Parathyroid adenoma (tissue), 2 donors: ENCODE data around the gene PCDHGA4.
A peak's percentile ranks its signal among the peaks of the same experiment; 100 is the strongest.
"Not testable (repeated sequence)": the region's sequence is repeated elsewhere in the genome, so short reads cannot be mapped to it uniquely, and the experiment has no call there.

Source experiments
- H2AFZ ChIP-seq: fragments of 300-600 bp; sonication (generic); one replicate; pipeline ENCODE4 v1.7.0; 2017; ENCODE audit warnings: antibody characterized with exemption, mild to moderate bottlenecking
- H3K27ac ChIP-seq: fragments of 300-600 bp; sonication (generic); one replicate; pipeline ENCODE4 v1.7.0; 2017
- H3K27me3 ChIP-seq: fragments of 300-600 bp; sonication (generic); one replicate; pipeline ENCODE4 v1.7.0; 2017; ENCODE audit warnings: low read length; ENCODE audit not compliant: control insufficient read depth, insufficient read depth
- H3K36me3 ChIP-seq: fragments of 300-600 bp; sonication (generic); one replicate; pipeline ENCODE4 v1.7.0; 2017; ENCODE audit warnings: low read length; ENCODE audit not compliant: control insufficient read depth, insufficient read depth
- H3K4me1 ChIP-seq: fragments of 300-600 bp; sonication (generic); one replicate; pipeline ENCODE4 v1.7.0; 2017; ENCODE audit warnings: control low read depth
- H3K4me2 ChIP-seq: fragments of 300-600 bp; sonication (generic); one replicate; pipeline ENCODE4 v1.7.0; 2017; ENCODE audit warnings: low read length
- H3K4me3 ChIP-seq: fragments of 300-600 bp; sonication (generic); one replicate; pipeline ENCODE4 v1.7.0; 2017; ENCODE audit warnings: low read depth, low read length
- H3K79me2 ChIP-seq: fragments of 300-600 bp; sonication (generic); one replicate; pipeline ENCODE4 v1.7.0; 2017; ENCODE audit warnings: control low read depth
- H3K9ac ChIP-seq: fragments of 300-600 bp; sonication (generic); one replicate; pipeline ENCODE4 v1.7.0; 2017; ENCODE audit warnings: mild to moderate bottlenecking
- H3K9me3 ChIP-seq: fragments of 300-600 bp; sonication (generic); one replicate; pipeline ENCODE4 v1.7.0; 2017; ENCODE audit warnings: low read length; ENCODE audit not compliant: control insufficient read depth
- CTCF ChIP-seq: fragments of 300-600 bp; sonication (generic); IDR thresholded peaks from one replicate; pipeline ENCODE4 v1.7.0; 2017; ENCODE audit warnings: antibody characterized with exemption, mild to moderate bottlenecking
- donor health status: primary hyperparathyroidism.

The PCDHGA4 gene

GRCh38 chr5:141354900-141355469, at the start of gene PCDHGA4:
TSS of gene PCDHGA4 (plus strand) at chr5:141355021. CDS start at chr5:141355108, 87 bp downstream.
- no peaks in the 10 kb centered on the region for H3K27me3 ChIP-seq
- no peak within 1 kb of the TSS for H3K4me2 ChIP-seq
- H3K9me3 ChIP-seq: peaks cover 5% of the 10 kb centered on the region
- no peak for TF ChIP-seq CTCF
- peak within 1 kb of the TSS; percentile 32 for H3K4me3 ChIP-seq
- H3K4me1 ChIP-seq: no peaks in the 10 kb centered on the region
- H3K9ac ChIP-seq: no peak within 1 kb of the TSS
- H3K27ac ChIP-seq: no peak within 1 kb of the TSS
- no peaks in the 10 kb centered on the region for H3K79me2 ChIP-seq
- peaks cover 5% of the 10 kb centered on the region for H3K36me3 ChIP-seq
- H2AFZ ChIP-seq: no peak within 1 kb of the TSS

- Histone ChIP-seq H3K27me3 (no peaks in the 10 kb centered on the region), H3K27ac (no peak overlapping the region), H2AFZ (no peak overlapping the region), H3K79me2 (no peaks in the 10 kb centered on the region), H3K4me3 (no peak overlapping the region), H3K36me3 (no peaks in the 10 kb centered on the region), H3K9ac (no peak overlapping the region), H3K9me3 (no peaks in the 10 kb centered on the region), H3K4me1 (no peaks in the 10 kb centered on the region), H3K4me2 (no peak overlapping the region)
- no peak for TF ChIP-seq CTCF
Measured at GRCh38 chr5:141306630-141307029, 48.2 kb upstream of the PCDHGA4 start.

- TF ChIP-seq CTCF: no peak
- Histone ChIP-seq H3K4me3 (no peak overlapping the region), H3K9ac (no peak overlapping the region), H3K27ac (no peak overlapping the region), H3K4me1 (no peaks in the 10 kb centered on the region), H2AFZ (no peak overlapping the region), H3K9me3 (peaks cover 14% of the 10 kb centered on the region), H3K79me2 (peaks cover 2% of the 10 kb centered on the region), H3K27me3 (no peaks in the 10 kb centered on the region), H3K4me2 (no peak overlapping the region), H3K36me3 (peaks cover 21% of the 10 kb centered on the region)
Measured at GRCh38 chr5:141313711-141314110, 41.1 kb upstream of the PCDHGA4 start.

GRCh38 chr5:141316963-141317362, 37.9 kb upstream of the PCDHGA4 start:
- H3K4me2 ChIP-seq, H2AFZ ChIP-seq, H3K4me1 ChIP-seq, H3K27ac ChIP-seq, H3K4me3 ChIP-seq, H3K27me3 ChIP-seq, H3K9ac ChIP-seq: not testable (repeated sequence)
- Histone ChIP-seq H3K36me3 (peaks cover 41% of the 10 kb centered on the region), H3K9me3 (peaks cover 33% of the 10 kb centered on the region), H3K79me2 (peaks cover 13% of the 10 kb centered on the region)

GRCh38 chr5:141319202-141319601, 35.6 kb upstream of the PCDHGA4 start:
- Histone ChIP-seq H3K27me3 (no peaks in the 10 kb centered on the region), H3K4me2 (no peak overlapping the region), H3K9ac (no peak overlapping the region), H3K4me3 (no peak overlapping the region), H3K27ac (no peak overlapping the region), H2AFZ (no peak overlapping the region), H3K79me2 (peaks cover 13% of the 10 kb centered on the region), H3K4me1 (peaks cover 5% of the 10 kb centered on the region), H3K9me3 (peaks cover 30% of the 10 kb centered on the region), H3K36me3 (peaks cover 41% of the 10 kb centered on the region)
- no peak for TF ChIP-seq CTCF
